LNCaP clone FGC (cell line): ENCODE measurements around the gene POU4F1.

ENCODE experiments used
- DNase-seq: peaks from one replicate; pipeline ENCODE4 v3.0.0-alpha.2; 2011; ENCODE audit warnings: low read depth
- H3K4me3 ChIP-seq: 2 replicates; pipeline ENCODE4 v1.5.1; 2011; ENCODE audit warnings: mild to moderate bottlenecking, low read depth, low read length, control low read depth
- CTCF ChIP-seq: IDR thresholded peaks from 2 replicates; pipeline ENCODE4 v1.5.1; 2012; ENCODE audit warnings: mild to moderate bottlenecking; ENCODE audit not compliant: control insufficient read depth, insufficient read depth; ENCODE audit errors: extremely low read depth

POU4F1 gene

GRCh38 chr13:78632996-78633395, 29.6 kb upstream of the POU4F1 start:
- no peak overlapping the region for H3K4me3 ChIP-seq
- no peak for TF ChIP-seq CTCF
- DNase-seq: no peak

- no peak for TF ChIP-seq CTCF
- DNase-seq: no peak
- H3K4me3 ChIP-seq: no peak overlapping the region
These were observed 27.7 kb upstream of the POU4F1 start for GRCh38 chr13:78631077-78631476.

GRCh38 chr13:78630511-78630910, 27.2 kb upstream of the POU4F1 start:
- no peak overlapping the region for H3K4me3 ChIP-seq
- no peak for DNase-seq
- no peak for TF ChIP-seq CTCF

- TF ChIP-seq CTCF: no peak
- H3K4me3 ChIP-seq: no peak overlapping the region
- DNase-seq: no peak
These were observed 22.0 kb upstream of the POU4F1 start for GRCh38 chr13:78625384-78625783.

- DNase-seq: no peak
- no peak overlapping the region for H3K4me3 ChIP-seq
- TF ChIP-seq CTCF: no peak
These were observed 19.8 kb upstream of the POU4F1 start for GRCh38 chr13:78623132-78623531.

- H3K4me3 ChIP-seq: no peak overlapping the region
- DNase-seq: no peak
- TF ChIP-seq CTCF: no peak
These were observed 17.7 kb upstream of the POU4F1 start for GRCh38 chr13:78620936-78621470.

GRCh38 chr13:78618411-78618810, 15.1 kb upstream of the POU4F1 start:
- TF ChIP-seq CTCF: no peak
- no peak for DNase-seq

More at GRCh38 chr13:78618411-78618810, 15.1 kb upstream of the POU4F1 start:
- no peak overlapping the region for H3K4me3 ChIP-seq
